ENCODE results near the gene POGK. TPM values are rescaled to one million over a fixed set of nuclear protein-coding genes. Genes with fewer than 3 reads are reported as not detected.

POGK gene
- total RNA-seq, 1 experiment from 2014 or later: 38.3 TPM

DNA sequence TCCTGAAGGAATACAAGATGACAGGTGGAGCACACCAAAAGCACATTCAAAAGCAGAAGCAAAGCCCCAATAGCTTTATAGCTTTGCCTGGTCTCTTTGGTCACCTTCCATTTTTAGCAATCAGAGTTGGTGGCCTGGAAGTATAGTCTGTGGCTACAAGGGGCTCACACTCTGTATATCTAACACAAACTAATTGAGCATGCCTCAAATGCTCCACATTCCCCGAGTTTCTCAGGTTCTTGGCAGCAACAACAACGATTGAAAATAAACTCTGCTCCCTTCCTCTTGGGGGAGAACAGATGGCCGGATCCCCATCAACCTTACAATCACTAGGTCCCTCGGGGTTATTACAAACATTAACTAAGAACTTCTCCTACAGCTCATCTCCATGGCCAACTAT is 61.7 kb downstream of the POGK start:
- H3K4me1 ChIP-seq (ENCODE audit: insufficient read depth, low read length): peaks cover 10% of the 10 kb centered on the region
- ATAC-seq (no peak), DNase-seq (no peak)
- POLR2A ChIA-PET (ENCODE audit: unreplicated experiment): no interaction called here
- peaks cover 4% of the 10 kb centered on the region for H3F3A ChIP-seq (ENCODE audit: low read length, unreplicated experiment)
- no peaks in the 10 kb centered on the region for H4K20me1 ChIP-seq (ENCODE audit: low read length)
- no TSS peak for BruUV-seq (replicated peaks)
- H3K4me3 ChIP-seq (ENCODE audit: low read length): no peak overlapping the region
- H3K4me2 ChIP-seq (ENCODE audit: low read length): no peak overlapping the region
- no peaks in the 10 kb centered on the region for H3K36me3 ChIP-seq (ENCODE audit: low read depth, low read length)
- no peak overlapping the region for H2AFZ ChIP-seq (ENCODE audit: low read length)
- no peaks in the 10 kb centered on the region for H3K79me2 ChIP-seq (ENCODE audit: low read length)
- H3K9me3 ChIP-seq (ENCODE audit: low read length): no peaks in the 10 kb centered on the region
- H3K27ac ChIP-seq (ENCODE audit: low read length): no peak overlapping the region
- intact Hi-C loops (cut with micrococcal nuclease): loop anchor here (10.0 kb wide), 1 partner anchor 976 kb away; no protein-coding TSS in a partner anchor
- TF ChIP-seq EZH2 (IDR thresholded peaks at IDR 0.05; ENCODE audit: low read length, unreplicated experiment): no peak
- TF ChIP-seq EZH2phosphoT487 (IDR thresholded peaks at IDR 0.05; ENCODE audit: borderline replicate concordance, low read length): no peak
- TF ChIP-seq, protein P1, sequence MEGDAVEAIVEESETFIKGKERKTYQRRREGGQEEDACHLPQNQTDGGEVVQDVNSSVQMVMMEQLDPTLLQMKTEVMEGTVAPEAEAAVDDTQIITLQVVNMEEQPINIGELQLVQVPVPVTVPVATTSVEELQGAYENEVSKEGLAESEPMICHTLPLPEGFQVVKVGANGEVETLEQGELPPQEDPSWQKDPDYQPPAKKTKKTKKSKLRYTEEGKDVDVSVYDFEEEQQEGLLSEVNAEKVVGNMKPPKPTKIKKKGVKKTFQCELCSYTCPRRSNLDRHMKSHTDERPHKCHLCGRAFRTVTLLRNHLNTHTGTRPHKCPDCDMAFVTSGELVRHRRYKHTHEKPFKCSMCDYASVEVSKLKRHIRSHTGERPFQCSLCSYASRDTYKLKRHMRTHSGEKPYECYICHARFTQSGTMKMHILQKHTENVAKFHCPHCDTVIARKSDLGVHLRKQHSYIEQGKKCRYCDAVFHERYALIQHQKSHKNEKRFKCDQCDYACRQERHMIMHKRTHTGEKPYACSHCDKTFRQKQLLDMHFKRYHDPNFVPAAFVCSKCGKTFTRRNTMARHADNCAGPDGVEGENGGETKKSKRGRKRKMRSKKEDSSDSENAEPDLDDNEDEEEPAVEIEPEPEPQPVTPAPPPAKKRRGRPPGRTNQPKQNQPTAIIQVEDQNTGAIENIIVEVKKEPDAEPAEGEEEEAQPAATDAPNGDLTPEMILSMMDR (conservative IDR thresholded peaks at IDR 0.05; ENCODE audit: low read depth, low read length): no peak
- H3K9me2 ChIP-seq (replicated peaks; ENCODE audit: low read length): no peaks in the 10 kb centered on the region
- H3K9ac ChIP-seq (ENCODE audit: low read length): no peak overlapping the region
- CTCF ChIA-PET: no interaction called here
- H3K27me3 ChIP-seq (ENCODE audit: low read length): 0 out of 2 replicates have a peak, but pooled peaks cover 2% of the 10 kb centered on the region

DNA sequence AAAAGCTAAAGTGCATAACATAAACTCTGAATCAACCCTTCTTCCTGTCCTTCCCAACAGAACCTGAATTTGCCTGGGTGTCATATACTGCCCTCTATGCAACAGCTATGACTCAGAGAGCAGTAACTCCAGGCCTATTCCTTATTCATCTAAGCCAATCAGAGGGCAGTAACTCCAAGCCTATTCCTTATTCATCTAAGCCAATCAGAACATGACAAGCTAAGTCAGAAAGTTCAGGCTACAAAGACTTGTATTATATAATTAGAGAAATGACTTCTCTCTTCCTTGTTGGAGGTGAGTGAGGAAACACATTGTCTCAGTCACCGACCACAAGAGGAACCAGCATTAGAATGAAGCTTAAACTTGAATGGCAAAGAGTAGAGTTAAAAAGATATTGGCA is 63.0 kb downstream of the POGK start:
- ATAC-seq (peak; percentile 69), DNase-seq (peak; percentile 74)
- no peaks in the 10 kb centered on the region for H4K20me1 ChIP-seq (ENCODE audit: low read length)
- H3K9ac ChIP-seq (ENCODE audit: low read length): no peak overlapping the region
- H2AFZ ChIP-seq (ENCODE audit: low read length): no peak overlapping the region
- BruUV-seq (replicated peaks): no TSS peak
- H3K4me1 ChIP-seq (ENCODE audit: insufficient read depth, low read length): peaks cover 17% of the 10 kb centered on the region
- H3K36me3 ChIP-seq (ENCODE audit: low read depth, low read length): no peaks in the 10 kb centered on the region
- no peak for TF ChIP-seq EZH2 (IDR thresholded peaks at IDR 0.05; ENCODE audit: low read length, unreplicated experiment)
- TF ChIP-seq, protein P1 (conservative IDR thresholded peaks at IDR 0.05; ENCODE audit: low read depth, low read length): 0 out of 2 replicates have a peak, but pooled peaks have one; percentile 14
- no peak for TF ChIP-seq EZH2phosphoT487 (IDR thresholded peaks at IDR 0.05; ENCODE audit: borderline replicate concordance, low read length)
- no peaks in the 10 kb centered on the region for H3K9me2 ChIP-seq (replicated peaks; ENCODE audit: low read length)
- H3K4me2 ChIP-seq (ENCODE audit: low read length): no peak overlapping the region
- H3K27ac ChIP-seq (ENCODE audit: low read length): no peak overlapping the region
- H3K79me2 ChIP-seq (ENCODE audit: low read length): no peaks in the 10 kb centered on the region
- intact Hi-C loops (cut with micrococcal nuclease): loop anchor here (10.0 kb wide), 1 partner anchor 977 kb away; no protein-coding TSS in a partner anchor
- no peaks in the 10 kb centered on the region for H3K9me3 ChIP-seq (ENCODE audit: low read length)
- POLR2A ChIA-PET (ENCODE audit: unreplicated experiment): interaction anchor here (0.5 kb wide), 1 partner anchor 34 kb away, joined by 7 read pairs; no protein-coding TSS in a partner anchor
- no peaks in the 10 kb centered on the region for H3K27me3 ChIP-seq (ENCODE audit: low read length)
- peaks cover 7% of the 10 kb centered on the region for H3F3A ChIP-seq (ENCODE audit: low read length, unreplicated experiment)
- CTCF ChIA-PET: interaction anchor here (0.9 kb wide), 1 partner anchor 26 kb away, joined by 3 read pairs; the partner anchor contains the start of gene TADA1
- H3K4me3 ChIP-seq (ENCODE audit: low read length): no peak overlapping the region

DNA sequence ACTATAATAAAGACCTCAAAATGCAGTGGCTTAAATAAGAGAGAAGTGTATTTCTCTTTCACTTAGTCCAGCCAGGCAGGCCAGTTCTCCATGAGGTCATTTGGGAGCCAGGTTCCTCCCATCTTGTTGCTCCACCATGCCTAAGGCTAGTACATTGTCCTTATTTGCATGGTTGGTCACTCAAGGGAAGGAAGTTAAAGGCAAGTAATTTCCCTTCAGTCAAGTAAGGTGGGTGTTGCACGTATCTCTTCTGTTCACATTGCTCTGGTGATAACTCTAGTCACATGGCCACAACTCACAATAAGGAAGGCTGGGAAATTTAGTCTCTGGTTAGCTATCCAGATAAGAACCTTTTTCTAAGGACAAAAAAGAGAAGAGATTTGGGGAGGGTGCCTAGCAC is 64.0 kb downstream of the POGK start:
- no peak overlapping the region for H2AFZ ChIP-seq (ENCODE audit: low read length)
- no peak overlapping the region for H3K4me2 ChIP-seq (ENCODE audit: low read length)
- H3K4me1 ChIP-seq (ENCODE audit: insufficient read depth, low read length): peaks cover 17% of the 10 kb centered on the region
- ChIA-PET CTCF (no interaction called here), POLR2A (ENCODE audit: unreplicated experiment) (no interaction called here)
- H3K27ac ChIP-seq (ENCODE audit: low read length): no peak overlapping the region
- H3K9me3 ChIP-seq (ENCODE audit: low read length): no peaks in the 10 kb centered on the region
- H3K9ac ChIP-seq (ENCODE audit: low read length): no peak overlapping the region
- TF ChIP-seq, protein P1 (conservative IDR thresholded peaks at IDR 0.05; ENCODE audit: low read depth, low read length): no peak
- no peak for TF ChIP-seq EZH2 (IDR thresholded peaks at IDR 0.05; ENCODE audit: low read length, unreplicated experiment)
- TF ChIP-seq EZH2phosphoT487 (IDR thresholded peaks at IDR 0.05; ENCODE audit: borderline replicate concordance, low read length): no peak
- no peaks in the 10 kb centered on the region for H3K27me3 ChIP-seq (ENCODE audit: low read length)
- peaks cover 7% of the 10 kb centered on the region for H3F3A ChIP-seq (ENCODE audit: low read length, unreplicated experiment)
- no peaks in the 10 kb centered on the region for H4K20me1 ChIP-seq (ENCODE audit: low read length)
- H3K79me2 ChIP-seq (ENCODE audit: low read length): no peaks in the 10 kb centered on the region
- no peak for DNase-seq
- no peaks in the 10 kb centered on the region for H3K36me3 ChIP-seq (ENCODE audit: low read depth, low read length)
- BruUV-seq (replicated peaks): no TSS peak
- no peaks in the 10 kb centered on the region for H3K9me2 ChIP-seq (replicated peaks; ENCODE audit: low read length)
- no peak for ATAC-seq
- intact Hi-C loops (cut with micrococcal nuclease): loop anchor here (10.0 kb wide), 1 partner anchor 978 kb away; no protein-coding TSS in a partner anchor
- H3K4me3 ChIP-seq (ENCODE audit: low read length): no peak overlapping the region
